Subcutaneous preadipocyte (primary cell): Measurements from ENCODE around the gene MRPL10. TPM values are rescaled to one million over a fixed set of nuclear protein-coding genes. Genes with fewer than 3 reads are reported as not detected.

Source experiments
- total RNA-seq: library from RNA; depleted of rRNA; stranded (reverse); fragments of >200 nt; gene quantifications from 2 replicates; pipeline ENCODE4 v1.2.3, GENCODE V29; 2012

MRPL10 gene
- total RNA-seq = 40.3 and 41.9 TPM in 2 replicates

DNA sequence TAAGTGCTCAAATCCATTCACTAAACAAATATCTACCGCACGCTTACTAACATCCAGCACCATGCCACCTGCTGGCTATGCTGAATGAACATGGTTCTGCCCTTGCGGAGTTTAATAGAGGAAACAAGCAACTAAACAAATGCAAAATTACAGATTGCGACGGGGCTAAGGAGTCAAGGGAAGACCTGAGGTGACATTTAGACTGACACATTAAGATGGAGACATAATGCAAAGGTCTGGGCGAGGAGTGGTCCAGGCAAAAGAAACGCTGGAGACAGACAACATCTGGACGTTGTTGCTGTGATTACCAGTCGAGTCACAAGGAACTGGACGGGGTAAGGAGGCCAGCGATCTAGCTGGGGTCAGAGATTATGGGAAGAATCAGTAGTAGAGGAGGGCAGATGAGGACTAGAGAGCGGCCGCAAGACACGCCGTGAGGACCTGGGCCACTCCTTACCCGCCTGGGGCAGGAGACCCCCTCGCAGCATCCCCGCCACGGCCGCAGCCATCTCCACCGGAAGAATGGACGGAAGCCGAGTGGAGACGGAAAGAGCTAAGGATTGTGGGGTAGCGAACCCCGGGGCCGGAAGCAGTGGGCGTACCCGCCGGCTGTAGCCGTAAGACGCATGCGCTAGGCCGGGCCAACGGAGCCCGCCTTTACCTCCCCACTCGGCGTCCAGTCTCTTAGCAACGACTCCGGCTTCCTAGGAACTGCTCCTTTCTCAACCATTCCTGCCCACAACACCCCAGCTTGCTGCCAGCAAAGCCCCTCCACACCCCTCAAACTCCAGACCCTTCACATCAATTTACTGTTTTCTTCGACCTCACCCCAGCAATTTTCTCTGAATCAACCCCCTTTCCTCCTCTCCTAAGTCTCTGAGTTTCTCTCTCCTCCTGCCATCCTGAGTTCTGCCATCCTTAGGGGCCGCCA lies at the start of gene MRPL10, which contains the start of gene LRRC46:
TSS of gene MRPL10 (minus strand) at position 539 of the 931 bp plus-strand sequence. CDS start at position 509, 30 bp downstream.
TSS of gene LRRC46 (plus strand) at position 668 of the 931 bp plus-strand sequence. CDS start 320 bp downstream, outside the sequence.

GRCh38 chr17:47850692-47851573 lies 19.6 kb upstream of the MRPL10 start, which contains the start of gene SP6:
Gene SP6, minus strand, starts transcription at chr17:47851163. Its CDS starts 2,734 bp downstream, at chr17:47848429.

DNA sequence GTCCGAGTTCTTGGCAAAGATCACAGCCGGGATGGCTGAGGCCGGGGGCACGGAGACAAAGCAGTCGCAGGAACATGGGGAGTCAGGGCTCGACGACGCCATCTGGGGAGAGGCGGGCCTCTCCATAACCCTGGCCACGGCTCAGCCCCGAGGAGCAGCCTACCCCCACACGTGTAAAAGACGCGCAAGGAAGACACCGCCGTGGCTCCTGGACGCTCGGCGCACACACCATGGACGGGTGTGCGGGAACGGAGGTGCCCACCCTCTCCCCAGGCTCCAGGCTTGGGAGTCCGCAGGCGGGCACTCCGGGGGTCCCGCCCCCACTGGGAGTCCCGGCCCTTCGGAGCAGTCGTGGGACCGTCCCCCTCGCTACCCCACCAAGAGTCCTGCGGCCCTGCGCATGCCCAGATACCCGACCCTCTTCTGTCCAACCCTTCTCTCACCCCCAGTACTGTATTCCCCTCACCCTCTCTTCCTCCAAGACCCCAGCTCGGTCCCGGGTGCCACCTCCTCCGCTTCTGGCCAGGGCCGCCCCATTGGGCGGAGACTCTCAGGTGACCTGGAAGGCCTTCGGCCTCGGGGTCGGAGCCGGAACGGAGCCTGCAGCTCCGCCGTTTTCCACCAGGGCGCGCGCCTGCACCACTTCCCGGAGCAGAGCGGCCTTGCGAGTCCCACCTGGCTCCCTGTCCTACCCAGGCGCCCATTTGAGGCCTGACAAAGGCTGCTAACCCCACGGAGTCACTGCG lies 9.6 kb upstream of the MRPL10 start, which contains the start of gene SCRN2:
TSS of gene SCRN2 (minus strand) at position 532 of the 746 bp plus-strand sequence. CDS start at position 102, 430 bp downstream.

DNA sequence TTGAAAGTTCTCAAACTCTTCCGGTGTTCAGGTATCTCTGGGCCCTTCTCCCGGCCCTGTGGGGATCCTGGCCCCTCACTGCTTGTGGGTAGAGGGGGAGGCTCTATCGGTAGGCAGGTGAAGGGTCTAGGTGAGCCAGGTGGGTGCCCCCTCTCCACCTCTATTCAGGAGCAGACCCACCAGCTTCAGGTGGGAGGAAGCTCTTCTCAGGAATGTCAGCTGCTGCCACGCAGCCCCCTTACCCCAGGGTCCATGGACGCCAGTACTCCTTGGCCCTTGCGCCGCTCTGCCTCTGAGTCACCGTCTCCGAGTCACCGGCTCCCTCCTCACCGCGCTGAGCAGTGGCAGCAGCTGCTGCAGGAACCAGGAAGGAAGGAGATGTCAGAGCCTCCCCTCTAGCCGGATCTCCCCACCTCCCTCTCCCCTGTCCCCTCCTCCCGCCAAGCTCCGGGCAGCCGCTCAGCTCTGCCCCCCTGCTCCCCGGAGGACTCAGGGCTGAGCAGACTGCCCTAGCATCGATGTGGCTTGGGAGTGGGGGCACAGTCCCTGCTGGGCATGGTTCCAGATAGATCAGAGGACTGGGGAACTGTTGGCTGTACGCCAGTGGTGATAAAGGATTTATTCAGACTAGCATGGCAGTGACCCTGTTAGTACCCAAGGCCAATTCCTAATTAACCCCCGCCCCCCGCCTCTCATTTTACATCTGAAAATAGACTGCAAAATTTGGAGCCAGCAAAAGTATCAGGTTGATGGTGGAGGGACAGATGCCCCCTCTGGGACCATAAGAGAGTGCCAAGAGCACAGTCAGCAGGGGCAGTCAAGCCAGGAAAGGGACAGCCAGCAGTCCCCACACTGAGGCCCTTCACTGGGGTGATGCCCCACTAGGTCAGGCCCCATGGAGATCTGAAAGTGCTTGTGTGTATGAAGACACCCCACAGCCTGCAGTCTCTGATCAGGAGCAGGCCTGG lies 9.6 kb downstream of the MRPL10 start, which contains the start of gene OSBPL7:
TSS of gene OSBPL7 (minus strand) at position 371 of the 968 bp plus-strand sequence. CDS start 1,516 bp downstream, outside the sequence.

Other genes starting within 250 kb of the MRPL10 start
- gene KPNB1, start 181.6 kb downstream of the MRPL10 start, total RNA-seq = 296 and 476 TPM in 2 replicates
- gene TBKBP1, start 137.4 kb downstream of the MRPL10 start, total RNA-seq = 6.6 and 9.6 TPM in 2 replicates
- gene TBX21, start 98.3 kb downstream of the MRPL10 start, total RNA-seq = 2.6 and 3.7 TPM in 2 replicates
- gene OSBPL7, start 9.7 kb downstream of the MRPL10 start, total RNA-seq = 3.7 and 4.0 TPM in 2 replicates
- under 0.01 and 0.20 TPM in 2 replicates for gene LRRC46, start 129 bp upstream of the MRPL10 start, total RNA-seq
- 23.1 and 30.5 TPM in 2 replicates for gene SCRN2, start 9.7 kb upstream of the MRPL10 start, total RNA-seq
- under 0.01 TPM in 2 replicates for gene SP6, start 19.6 kb upstream of the MRPL10 start, total RNA-seq
- gene SP2, start 64.7 kb upstream of the MRPL10 start, total RNA-seq = 0.73 and 2.2 TPM in 2 replicates
- gene PNPO, start 110.0 kb upstream of the MRPL10 start, total RNA-seq = 28.7 and 42.4 TPM in 2 replicates
- gene PRR15L, start 126.3 kb upstream of the MRPL10 start, total RNA-seq = not detected in 2 replicates
- gene CDK5RAP3, start 139.6 kb upstream of the MRPL10 start, total RNA-seq = 31.5 and 37.1 TPM in 2 replicates
- gene COPZ2, start 206.3 kb upstream of the MRPL10 start, total RNA-seq = 24.8 and 44.1 TPM in 2 replicates
- 59.2 and 71.4 TPM in 2 replicates for gene NFE2L1, start 216.8 kb upstream of the MRPL10 start, total RNA-seq